Measurements from ENCODE around the gene MIA3.
A peak's percentile ranks its signal among the peaks of the same experiment; 100 is the strongest.

Gene MIA3

DNA sequence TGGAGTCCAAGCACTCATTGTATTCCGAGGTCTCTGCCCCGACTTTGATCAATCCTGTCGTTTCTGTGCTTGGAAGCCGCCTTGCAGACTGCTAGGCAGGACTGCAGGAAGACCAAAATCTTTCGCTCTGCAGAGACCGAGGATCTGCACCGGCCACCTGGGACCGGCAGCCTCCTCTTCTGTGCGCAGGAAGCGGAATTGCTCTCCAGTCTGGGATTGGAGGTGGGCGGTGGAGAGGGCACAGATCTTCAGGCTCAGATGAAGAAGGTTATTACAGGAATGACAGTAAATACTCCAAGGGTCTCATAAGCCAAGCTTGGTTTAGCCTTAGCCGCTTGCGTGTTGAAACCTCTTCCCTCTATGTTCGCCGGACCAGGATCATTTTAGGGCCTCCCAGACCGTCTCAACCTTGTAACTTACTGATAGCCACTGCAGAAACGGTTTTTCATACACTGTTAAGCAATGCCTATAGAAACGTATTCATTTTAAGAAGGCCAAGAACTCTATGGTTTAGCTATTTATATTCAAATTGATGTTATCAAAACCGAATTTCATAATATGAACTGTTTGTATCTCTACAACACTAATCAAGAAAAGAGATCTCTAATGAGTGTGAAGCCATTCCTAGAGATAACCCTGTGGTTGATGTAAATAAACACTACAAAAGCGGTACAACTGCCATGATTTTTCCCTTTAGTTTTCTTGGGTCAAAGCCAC is 1.1 kb downstream of the MIA3 start:
- no peak for DNase-seq (ENCODE audit: low read depth in 2 of 2)

DNA sequence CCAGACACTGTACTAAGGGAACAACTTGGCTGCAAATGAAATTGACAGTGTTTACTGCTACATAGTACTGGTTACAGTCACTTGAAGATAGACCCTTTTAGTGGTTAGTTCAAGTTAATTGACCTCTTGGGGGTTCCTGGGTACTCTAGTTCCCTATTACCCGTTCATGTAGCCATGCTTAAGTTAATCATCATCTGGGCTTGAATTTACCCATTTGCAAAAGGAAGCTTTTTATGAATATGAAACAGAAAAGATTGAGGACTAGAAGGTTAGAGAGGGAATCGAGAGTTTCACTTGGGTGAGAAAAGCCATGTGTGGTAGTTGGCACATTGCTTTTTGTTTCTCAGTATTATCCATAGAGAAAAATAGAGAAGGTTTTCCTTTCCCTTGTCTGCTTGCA is 2.7 kb downstream of the MIA3 start:
- no peak for DNase-seq (ENCODE audit: low read depth in 2 of 2)

DNA sequence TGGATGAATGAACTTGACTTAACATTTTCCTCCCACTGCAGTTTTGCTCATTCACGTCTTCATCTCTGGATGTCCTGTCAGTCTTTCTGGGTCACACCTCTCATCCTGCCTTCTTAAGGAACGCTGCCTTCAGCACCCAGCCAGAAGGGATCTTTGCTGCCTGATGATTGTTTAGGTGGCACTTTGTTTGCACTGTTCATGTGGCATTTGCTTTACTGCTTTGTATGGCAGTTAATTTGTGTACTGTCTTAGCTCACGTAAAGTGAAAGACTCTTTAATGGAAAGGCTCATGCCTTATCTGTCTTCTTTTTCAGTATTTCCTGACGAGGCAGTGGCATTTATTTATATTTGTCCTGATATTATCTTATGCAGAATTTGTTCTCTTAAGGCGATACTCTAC is 4.9 kb downstream of the MIA3 start:
- no peak for DNase-seq (ENCODE audit: low read depth in 2 of 2)

DNA sequence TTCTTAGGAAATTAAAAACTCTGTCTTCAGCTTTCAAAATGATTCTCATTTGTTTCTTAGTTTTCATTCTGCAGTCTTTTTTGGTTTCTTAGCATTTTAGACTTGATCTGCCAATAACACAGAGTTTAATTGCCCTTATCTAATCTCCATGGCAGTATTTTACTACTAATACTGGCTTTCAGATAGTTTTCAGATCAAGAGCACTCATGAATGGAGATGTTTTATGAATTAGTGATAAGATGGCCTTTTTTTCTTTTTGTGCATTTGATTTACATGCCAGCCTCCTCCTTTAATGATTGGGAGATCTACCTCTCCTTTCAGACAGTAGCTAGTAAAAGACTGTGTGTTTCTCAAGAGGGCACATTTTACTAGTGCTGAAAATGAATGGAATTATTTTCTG is 5.6 kb downstream of the MIA3 start:
- no peak for DNase-seq (ENCODE audit: low read depth in 2 of 2)

DNA sequence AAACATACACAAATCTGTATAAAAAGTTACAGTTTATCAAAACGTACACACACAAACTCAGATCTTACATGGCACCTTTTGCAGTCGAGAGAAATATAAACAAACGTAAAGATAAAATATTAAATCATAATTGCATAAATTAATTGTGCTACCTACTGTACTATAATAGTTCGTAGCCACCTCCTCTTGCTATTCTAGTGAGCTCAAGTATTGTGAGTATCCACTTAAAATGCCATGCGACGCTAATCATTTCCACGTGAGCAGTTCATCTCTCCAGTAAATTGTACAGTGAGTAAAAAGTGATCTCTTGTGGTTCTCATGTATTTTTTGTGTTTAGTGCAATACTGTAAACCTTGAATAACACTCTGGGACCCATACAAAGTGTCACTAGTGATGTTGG is 6.3 kb downstream of the MIA3 start:
- DNase-seq (ENCODE audit: low read depth in 2 of 2): no peak

DNA sequence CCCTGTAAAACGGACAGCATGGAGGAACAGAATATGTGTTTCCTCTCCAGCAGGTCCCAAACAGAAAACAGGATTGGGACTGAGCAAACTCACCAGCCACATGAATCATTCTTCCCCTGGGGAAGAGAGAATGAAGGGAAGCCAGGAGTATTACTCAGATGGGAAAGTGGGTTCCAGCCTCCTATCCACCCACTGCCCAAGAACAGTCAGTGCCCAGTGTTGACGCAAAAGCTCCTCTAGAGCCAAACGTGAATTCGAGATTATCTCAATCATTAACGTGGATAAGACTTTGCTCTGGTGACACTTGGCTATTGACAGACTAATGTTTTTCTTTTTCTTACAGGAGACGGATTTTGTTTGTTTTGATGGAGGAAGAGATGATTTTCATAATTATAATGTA is 9.3 kb downstream of the MIA3 start:
- no peak for DNase-seq (ENCODE audit: low read depth in 2 of 2)

DNA sequence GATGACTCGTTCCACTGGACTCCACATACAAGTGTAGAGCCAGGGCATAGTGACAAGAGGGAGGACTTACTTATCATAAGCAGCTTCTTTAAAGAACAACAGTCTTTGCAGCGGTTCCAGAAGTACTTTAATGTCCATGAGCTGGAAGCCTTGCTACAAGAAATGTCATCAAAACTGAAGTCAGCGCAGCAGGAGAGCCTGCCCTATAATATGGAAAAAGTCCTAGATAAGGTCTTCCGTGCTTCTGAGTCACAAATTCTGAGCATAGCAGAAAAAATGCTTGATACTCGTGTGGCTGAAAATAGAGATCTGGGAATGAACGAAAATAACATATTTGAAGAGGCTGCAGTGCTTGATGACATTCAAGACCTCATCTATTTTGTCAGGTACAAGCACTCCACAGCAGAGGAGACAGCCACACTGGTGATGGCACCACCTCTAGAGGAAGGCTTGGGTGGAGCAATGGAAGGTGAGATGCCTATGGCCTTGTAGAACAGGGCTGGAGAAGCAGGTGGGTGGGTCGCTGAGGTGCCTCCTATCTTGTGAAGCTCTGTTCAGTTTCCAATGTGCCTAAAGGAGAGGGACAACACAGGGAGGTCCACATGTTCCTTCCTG is 12.1 kb downstream of the MIA3 start:
- DNase-seq (ENCODE audit: low read depth in 2 of 2): no peak

DNA sequence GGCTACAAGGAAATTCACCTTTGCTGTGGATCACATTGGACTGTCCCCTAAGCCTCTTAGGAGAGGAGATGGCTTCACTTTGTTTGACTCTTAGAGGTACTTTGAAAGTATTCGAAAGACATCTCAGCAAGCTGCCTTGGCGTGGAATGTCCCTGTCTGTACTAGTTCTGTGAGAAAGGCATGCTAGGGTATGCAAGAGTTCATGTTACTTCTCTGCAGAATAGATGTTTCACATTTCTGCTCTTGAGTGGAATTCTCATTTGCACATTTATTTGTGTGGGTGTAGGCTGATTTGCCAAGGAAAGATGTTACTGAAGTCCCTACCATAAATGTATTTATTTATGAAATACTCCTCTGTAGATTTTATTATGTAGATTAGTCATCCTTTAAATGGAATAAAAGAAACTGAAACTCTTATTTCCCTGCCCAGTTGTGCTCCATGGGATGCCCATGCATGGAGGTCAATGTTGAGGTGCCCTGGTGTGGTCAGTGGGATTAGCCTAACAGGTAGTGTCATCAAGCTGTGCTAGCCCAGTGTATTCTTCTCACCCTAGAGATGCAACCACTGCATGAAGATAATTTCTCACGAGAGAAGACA is 13.8 kb downstream of the MIA3 start:
- no peak for DNase-seq (ENCODE audit: low read depth in 2 of 2)

DNA sequence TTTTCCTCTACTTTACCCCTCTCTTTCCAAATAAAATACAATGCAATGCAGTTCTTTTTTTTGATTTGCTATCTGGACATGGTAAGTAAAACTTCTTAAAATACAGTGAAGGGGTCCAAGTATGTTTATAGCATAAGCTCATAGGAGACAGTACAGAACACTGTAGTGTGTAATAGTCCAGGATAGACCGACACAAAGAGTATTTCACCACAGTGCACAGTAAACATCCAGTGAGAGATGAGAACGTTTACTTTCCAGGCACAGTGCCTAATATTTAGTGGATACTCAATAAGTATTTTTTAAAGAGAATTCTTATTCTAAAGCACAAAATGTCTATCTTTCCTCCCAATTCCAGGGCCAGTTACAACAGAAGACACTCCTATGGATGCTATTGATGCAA is 14.9 kb downstream of the MIA3 start:
- DNase-seq (ENCODE audit: low read depth in 2 of 2): no peak

DNA sequence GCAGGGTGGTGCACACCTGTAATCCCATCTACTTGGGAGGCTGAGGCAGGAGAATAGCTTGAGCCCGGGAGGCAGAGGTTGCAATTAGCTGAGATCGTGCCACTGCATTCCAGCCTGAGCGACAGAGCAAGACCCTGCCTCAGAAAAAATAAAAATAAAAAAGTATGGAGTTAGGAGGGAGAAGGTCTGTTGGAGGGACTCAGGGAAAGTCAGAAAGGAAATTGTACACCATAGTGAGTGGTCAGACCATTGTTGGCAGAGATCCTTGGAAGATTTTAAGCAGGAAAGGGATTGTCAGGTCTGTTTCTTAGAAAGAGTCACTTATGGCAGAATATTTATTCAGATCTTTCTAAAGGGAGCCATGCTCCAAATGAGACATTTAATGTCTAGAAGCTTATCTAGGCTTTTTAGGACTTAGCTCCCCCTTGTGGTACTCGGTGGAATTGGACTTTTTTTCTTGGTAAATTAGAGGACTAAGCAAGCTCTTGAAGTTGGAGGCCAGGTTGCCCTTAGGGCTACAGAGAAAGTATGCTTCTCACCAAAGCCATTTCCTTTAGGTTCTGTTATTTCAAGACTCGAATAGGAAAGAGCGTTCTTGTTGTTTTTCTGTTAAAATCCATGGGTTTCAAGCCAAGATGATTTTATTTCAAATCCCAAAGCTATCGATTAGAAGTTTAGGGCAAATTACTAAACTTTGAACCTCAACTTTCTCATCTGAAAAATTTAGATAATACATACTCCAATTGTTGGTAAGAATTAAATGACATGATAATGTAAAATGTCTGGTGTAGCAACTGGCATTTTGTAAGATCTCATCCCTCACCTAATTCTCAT is 16.5 kb downstream of the MIA3 start:
- DNase-seq (ENCODE audit: low read depth in 2 of 2): peak; percentile 29 to 55

DNA sequence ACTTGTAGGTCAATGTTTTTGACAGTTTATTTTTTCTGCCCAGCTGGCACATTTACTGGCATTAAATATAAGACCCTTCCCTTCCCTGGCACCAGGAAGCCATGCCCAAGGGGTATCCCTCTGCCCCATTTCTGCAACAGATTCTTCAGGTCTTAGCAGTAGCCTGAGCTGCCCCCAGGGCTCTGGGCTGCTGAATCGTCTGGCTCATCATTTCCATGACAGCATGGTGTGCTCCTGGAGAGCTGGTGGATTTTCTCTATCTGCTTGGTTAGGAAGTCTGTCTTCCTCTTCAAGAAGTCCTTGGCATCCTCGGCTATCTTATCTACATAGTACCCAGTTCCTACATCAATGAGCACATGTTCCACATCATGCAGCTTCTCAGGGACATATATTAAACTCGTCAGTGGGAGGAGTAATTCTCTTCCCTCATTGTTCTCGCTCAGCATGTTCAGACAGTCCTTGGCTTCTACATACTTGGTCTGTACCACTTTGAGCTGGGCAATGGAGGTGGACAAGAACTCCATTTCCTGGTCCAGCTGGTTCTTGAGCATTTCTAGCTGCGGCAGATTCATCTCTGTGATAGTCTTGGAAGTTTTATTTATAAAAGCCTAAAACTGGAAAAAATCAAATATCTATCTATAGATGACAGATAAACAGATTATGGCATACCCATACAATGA is 23.5 kb downstream of the MIA3 start:
- no peak for DNase-seq (ENCODE audit: low read depth in 2 of 2)

DNA sequence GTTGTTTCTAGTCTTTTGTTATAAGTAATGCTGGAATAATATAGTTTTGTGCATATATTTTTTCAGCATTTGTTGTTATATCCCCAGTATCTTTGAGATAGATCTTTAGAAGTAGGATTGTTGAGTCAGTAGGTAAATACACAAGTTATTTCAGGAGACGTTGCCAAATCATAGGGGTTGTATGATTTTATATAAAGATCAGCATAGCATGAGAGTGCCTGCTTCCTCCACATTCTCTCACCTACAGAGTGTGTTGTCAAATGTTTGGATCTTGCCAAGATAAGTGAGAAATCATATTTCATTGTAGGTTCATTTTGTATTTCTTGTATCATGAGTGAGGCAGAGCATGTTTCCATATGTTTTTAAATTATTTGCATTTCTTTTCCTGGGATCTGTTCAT is 24.6 kb downstream of the MIA3 start:
- no peak for DNase-seq (ENCODE audit: low read depth in 2 of 2)

DNA sequence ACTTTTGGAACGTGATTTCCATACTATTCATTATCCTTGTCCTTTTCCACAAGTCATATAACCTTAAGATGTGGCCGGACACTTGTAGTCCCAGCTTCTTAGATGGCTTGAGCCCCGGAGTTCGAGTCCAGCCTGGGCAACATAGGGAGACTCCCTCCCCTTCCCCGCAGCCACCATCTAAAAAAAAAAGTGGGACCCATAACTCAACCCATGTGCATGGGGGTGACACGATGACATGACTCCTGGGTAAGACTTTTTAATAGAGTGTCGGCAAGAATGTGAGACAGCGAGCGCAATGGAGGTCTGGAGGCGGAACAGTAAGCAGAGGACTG is 25.7 kb downstream of the MIA3 start:
- DNase-seq (ENCODE audit: low read depth in 2 of 2): no peak

DNA sequence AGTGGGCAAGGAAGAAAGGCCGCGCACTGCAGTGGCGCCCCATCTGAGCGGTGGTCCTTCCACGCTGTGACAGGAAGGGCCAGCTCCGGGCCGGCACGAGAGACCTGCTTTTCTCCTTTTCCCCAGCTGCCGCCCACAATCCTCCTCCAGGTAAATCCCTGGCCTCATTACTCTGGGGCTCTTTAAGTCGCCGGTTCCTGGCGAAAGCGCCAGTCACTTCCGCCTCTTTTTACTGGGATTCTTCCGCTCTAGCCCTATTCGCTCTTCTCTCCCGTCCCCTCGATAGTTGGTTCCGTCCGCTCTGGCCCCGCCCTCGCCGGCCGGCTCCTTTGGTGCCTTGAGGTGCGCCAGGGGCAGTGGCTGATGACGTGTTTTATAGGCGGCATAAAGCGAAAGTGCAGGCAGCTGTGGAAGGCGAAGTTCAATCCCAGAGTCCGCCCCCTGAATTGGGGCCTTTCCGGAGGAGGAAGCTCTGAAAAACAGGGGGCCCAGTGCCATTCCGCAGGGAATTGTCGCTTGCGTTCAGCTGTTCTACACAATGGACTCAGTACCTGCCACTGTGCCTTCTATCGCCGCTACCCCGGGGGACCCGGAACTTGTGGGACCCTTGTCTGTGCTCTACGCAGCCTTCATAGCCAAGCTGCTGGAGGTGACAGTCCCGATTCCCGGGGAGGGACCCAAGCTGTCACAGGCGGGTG is 26.2 kb downstream of the MIA3 start:
- DNase-seq (ENCODE audit: low read depth in 2 of 2): peak; percentile 89 to 93

DNA sequence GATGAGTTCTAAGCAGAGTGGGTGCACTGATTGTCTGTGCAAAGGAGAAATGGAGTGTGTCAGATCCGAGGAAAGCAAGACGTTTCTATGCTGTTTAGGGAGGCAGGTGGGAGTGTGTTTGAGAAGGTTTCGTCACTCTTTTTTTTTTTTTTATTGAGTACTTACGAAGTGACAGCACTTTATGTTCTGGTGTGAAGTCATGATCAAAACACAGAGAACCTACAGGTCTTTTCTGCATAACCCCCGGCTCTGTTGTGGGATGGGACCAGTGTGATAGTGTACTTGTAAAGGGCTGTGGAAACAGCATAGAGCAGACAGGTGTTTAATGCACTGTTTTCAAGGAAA is 26.7 kb downstream of the MIA3 start:
- DNase-seq (ENCODE audit: low read depth in 2 of 2): no peak

DNA sequence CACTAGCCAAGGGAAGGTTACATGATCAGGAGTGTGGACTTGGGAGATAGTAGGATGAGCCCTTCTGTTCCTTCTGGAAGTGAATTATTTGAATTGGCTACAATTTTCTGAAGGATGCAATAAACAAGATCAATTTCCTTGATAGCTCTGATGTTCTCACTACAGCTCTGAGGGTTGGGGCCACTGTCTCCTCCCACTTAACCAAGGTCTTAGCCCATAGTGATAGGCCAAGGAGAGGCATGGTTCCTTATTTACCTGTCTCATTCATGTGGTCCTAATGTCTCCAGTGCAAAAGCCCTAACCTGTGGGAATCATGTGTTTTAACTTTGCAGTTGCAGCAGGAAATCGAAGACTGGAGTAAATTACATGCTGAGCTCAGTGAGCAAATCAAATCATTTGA is 34.8 kb downstream of the MIA3 start:
- no peak for DNase-seq (ENCODE audit: low read depth in 2 of 2)

DNA sequence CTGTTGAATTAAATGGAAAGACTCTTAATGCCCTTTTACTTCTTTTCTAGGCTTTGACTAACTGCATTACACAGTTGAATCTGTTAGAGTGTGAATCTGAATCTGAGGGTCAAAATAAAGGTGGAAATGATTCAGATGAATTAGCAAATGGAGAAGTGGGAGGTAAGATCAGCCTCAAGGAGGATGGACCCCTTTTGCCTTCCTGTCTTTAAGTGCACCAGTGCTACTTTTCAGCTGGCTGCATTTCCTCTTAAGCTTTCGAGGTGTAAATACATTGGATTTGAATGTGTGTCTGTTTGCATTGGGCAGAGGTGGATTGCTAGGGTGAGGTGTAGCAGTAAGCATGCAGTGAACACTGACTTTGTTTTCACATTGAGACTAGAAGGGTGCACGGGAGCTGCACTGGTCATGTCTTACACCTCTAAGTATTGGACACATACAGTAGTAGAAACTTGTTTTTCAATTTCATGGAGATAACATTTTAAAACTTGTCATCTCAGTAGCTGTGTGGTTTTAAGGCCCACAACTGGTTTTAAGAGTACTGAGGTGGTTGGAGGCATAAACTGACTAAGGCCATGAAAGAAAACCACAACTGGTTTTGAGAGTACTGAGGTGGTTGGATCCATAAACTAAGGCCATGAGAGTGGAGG is 35.4 kb downstream of the MIA3 start:
- no peak for DNase-seq (ENCODE audit: low read depth in 2 of 2)

DNA sequence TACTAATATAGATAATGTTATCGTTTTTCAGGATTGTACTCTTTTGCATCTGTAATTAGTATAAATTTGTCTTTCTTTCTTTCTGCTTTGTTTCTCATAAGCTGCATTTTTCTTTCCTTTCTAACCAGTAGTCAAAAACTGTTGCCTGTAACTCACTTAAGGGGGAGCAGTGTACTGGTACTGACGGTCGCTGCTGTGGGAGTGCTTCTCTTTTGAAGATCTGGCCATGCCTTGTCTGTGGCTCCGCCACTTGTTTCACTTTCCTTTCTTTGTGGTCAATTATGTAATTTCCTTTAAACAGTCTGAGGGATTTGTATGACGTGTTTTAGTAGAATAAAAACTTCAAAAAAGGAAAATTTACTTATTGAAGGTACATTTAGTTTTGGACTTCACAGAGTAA is 37.0 kb downstream of the MIA3 start:
- DNase-seq (ENCODE audit: low read depth in 2 of 2): peak in 1 of 2 donors; percentile 44

DNA sequence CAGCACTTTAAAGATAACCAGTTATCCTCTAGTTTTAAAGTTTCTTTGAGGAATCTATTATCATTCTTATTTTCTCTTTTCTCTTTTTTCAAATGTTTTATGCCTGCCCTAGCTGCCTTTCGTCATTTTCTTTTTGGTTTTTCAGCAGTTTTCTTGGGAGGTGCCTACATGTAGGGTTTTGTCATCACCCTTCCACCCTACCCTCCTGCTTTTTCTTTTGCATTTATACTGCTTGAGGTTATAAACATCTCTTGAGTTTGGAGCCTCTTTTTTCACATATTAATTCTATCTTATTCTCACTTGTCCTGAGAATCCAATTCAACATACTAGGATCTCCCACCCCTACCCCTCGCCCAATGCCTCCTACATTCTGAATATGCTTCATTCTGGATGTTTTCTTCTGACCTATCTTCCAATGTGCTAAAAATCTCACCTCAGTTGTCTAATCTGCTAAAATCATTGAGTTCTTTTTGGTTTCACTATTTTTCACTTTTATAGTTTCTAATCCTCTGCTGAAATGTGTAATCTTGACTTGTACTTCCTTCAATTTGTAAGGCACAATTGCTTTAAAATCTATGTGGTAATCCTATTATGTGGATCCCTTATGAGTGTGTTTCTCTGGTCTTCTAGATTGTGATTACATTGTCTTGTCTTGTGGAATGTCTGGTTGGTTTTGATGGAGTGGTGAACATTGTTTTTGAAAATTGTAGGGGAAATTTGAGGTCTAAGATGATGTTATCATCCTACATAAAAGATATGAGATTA is 38.7 kb downstream of the MIA3 start:
- DNase-seq (ENCODE audit: low read depth in 2 of 2): no peak

DNA sequence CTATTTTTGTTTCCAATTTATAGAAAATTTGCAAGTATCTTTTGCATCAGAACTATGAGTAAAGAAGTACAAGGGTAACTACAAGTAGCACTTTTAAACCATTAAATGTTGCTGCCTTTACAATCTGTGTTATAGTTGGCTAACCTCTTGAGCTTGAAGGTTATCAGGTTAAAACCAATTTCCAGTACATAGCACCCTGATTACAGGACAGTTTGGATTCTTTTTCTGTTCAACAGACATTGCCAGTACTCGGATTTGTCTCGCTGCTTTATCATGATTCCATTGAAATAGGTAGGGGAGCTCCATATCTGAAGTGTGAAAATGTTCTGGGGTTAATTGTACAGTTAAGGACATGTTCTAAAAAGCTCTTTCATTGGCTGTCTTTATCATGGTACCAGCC is 40.0 kb downstream of the MIA3 start:
- no peak for DNase-seq (ENCODE audit: low read depth in 2 of 2)

All from stimulated activated CD4-positive, alpha-beta T cell treated with anti-CD3 and anti-CD28 coated beads, Interleukin-1b, Interleukin-23, amount 100 ng/mL, for 1 hour (primary cell).